Stomach smooth muscle (tissue), 2 donors: ENCODE results near the gene PRAMEF20.
"Not testable (repeated sequence)": the region's sequence is repeated elsewhere in the genome, so short reads cannot be mapped to it uniquely, and the experiment has no call there.

ENCODE experiments used
- H3K27ac ChIP-seq: one replicate; pipeline ENCODE4 v1.7.0; 2013; ENCODE audit warnings: mild to moderate bottlenecking, low read length, inconsistent platforms
- H3K27me3 ChIP-seq, 2 donors: one replicate each; pipeline ENCODE4 v1.7.0; 2013; ENCODE audit warnings: low read length in 2 of 2; ENCODE audit not compliant: insufficient read depth in 2 of 2, control insufficient read depth in 1 of 2
- H3K36me3 ChIP-seq, 2 donors: one replicate each; pipeline ENCODE4 v1.7.0; 2013; ENCODE audit warnings: low read length in 2 of 2; ENCODE audit not compliant: control insufficient read depth in 2 of 2, insufficient read depth in 2 of 2
- H3K4me1 ChIP-seq: one replicate; pipeline ENCODE4 v1.7.0; 2013; ENCODE audit warnings: low read length; ENCODE audit not compliant: control insufficient read depth, insufficient read depth
- H3K4me3 ChIP-seq, 2 donors: one replicate each; pipeline ENCODE4 v1.7.0; 2013; ENCODE audit warnings: low read length in 2 of 2
- H3K9ac ChIP-seq, 2 donors: one replicate each; pipeline ENCODE4 v1.7.0; 2013; ENCODE audit warnings: low read length in 2 of 2, mild to moderate bottlenecking in 1 of 2
- H3K9me3 ChIP-seq, 2 donors: one replicate each; pipeline ENCODE4 v1.7.0; 2013; ENCODE audit warnings: low read length in 2 of 2; ENCODE audit not compliant: control insufficient read depth in 2 of 2
- donor health status: healthy.
- donor health status: Pancreatic carcinoma.

Gene PRAMEF20

GRCh38 chr1:13430495-13430894 is 20.2 kb downstream of the PRAMEF20 start:
- Histone ChIP-seq H3K4me1 (no peaks in the 10 kb centered on the region), H3K4me3 (no peak overlapping the region), H3K27ac (no peak overlapping the region), H3K9ac (no peak overlapping the region), H3K36me3 (no peaks in the 10 kb centered on the region), H3K27me3 (peaks cover 0 to 2% of the 10 kb centered on the region in 2 donors), H3K9me3 (no peaks in the 10 kb centered on the region)

GRCh38 chr1:13432251-13432650 is 22.0 kb downstream of the PRAMEF20 start:
- no peaks in the 10 kb centered on the region for H3K9me3 ChIP-seq
- peaks cover 4 to 5% of the 10 kb centered on the region in 2 donors for H3K27me3 ChIP-seq
- H3K9ac ChIP-seq: no peak overlapping the region
- no peak overlapping the region for H3K27ac ChIP-seq
- H3K4me3 ChIP-seq: no peak overlapping the region
- H3K4me1 ChIP-seq: no peaks in the 10 kb centered on the region
- no peaks in the 10 kb centered on the region for H3K36me3 ChIP-seq

GRCh38 chr1:13433694-13434358 is 23.6 kb downstream of the PRAMEF20 start:
- H3K4me1 ChIP-seq, H3K27me3 ChIP-seq: not testable (repeated sequence)

GRCh38 chr1:13435458-13435857 is 25.2 kb downstream of the PRAMEF20 start:
- Histone ChIP-seq H3K27ac (no peak overlapping the region), H3K9me3 (no peaks in the 10 kb centered on the region), H3K4me1 (no peaks in the 10 kb centered on the region), H3K4me3 (no peak overlapping the region), H3K9ac (no peak overlapping the region), H3K27me3 (peaks cover 3 to 4% of the 10 kb centered on the region in 2 donors), H3K36me3 (no peaks in the 10 kb centered on the region)

More at GRCh38 chr1:13433694-13434358, 23.6 kb downstream of the PRAMEF20 start:
- not testable (repeated sequence) for H3K9ac ChIP-seq, H3K36me3 ChIP-seq, H3K9me3 ChIP-seq, H3K4me3 ChIP-seq, H3K27ac ChIP-seq

GRCh38 chr1:13439104-13439783 is 29.0 kb downstream of the PRAMEF20 start:
- H3K36me3 ChIP-seq, H3K9me3 ChIP-seq, H3K9ac ChIP-seq, H3K27ac ChIP-seq, H3K4me3 ChIP-seq, H3K27me3 ChIP-seq, H3K4me1 ChIP-seq: not testable (repeated sequence)

- no peaks in the 10 kb centered on the region for H3K4me1 ChIP-seq
- H3K9ac ChIP-seq: no peak overlapping the region
- H3K27me3 ChIP-seq: no peaks in the 10 kb centered on the region
- H3K4me3 ChIP-seq: no peak overlapping the region
- H3K36me3 ChIP-seq: no peaks in the 10 kb centered on the region
- no peak overlapping the region for H3K27ac ChIP-seq
- H3K9me3 ChIP-seq: no peaks in the 10 kb centered on the region
Observed at GRCh38 chr1:13443335-13443979, 33.2 kb downstream of the PRAMEF20 start.

- H3K27me3 ChIP-seq: peaks cover 0 to 3% of the 10 kb centered on the region in 2 donors
- no peak overlapping the region for H3K27ac ChIP-seq
- no peak overlapping the region for H3K4me3 ChIP-seq
- H3K36me3 ChIP-seq: no peaks in the 10 kb centered on the region
- no peaks in the 10 kb centered on the region for H3K4me1 ChIP-seq
- H3K9ac ChIP-seq: no peak overlapping the region
- H3K9me3 ChIP-seq: no peaks in the 10 kb centered on the region
Observed at GRCh38 chr1:13450204-13450603, 40.0 kb downstream of the PRAMEF20 start.

GRCh38 chr1:13451399-13451965 is 41.2 kb downstream of the PRAMEF20 start:
- peaks cover 5% of the 10 kb centered on the region in 2 donors for H3K27me3 ChIP-seq
- H3K9ac ChIP-seq: no peak overlapping the region
- no peak overlapping the region for H3K4me3 ChIP-seq
- H3K36me3 ChIP-seq: no peaks in the 10 kb centered on the region
- no peaks in the 10 kb centered on the region for H3K4me1 ChIP-seq
- H3K27ac ChIP-seq: no peak overlapping the region
- no peaks in the 10 kb centered on the region for H3K9me3 ChIP-seq

GRCh38 chr1:13456904-13457532 is 46.8 kb downstream of the PRAMEF20 start:
- Histone ChIP-seq H3K36me3 (no peaks in the 10 kb centered on the region), H3K4me3 (no peak overlapping the region), H3K4me1 (no peaks in the 10 kb centered on the region), H3K27ac (no peak overlapping the region), H3K9ac (no peak overlapping the region), H3K27me3 (peaks cover 9 to 10% of the 10 kb centered on the region in 2 donors), H3K9me3 (no peaks in the 10 kb centered on the region)

- Histone ChIP-seq H3K9me3 (no peaks in the 10 kb centered on the region), H3K4me3 (no peak overlapping the region), H3K27ac (no peak overlapping the region), H3K9ac (no peak overlapping the region), H3K4me1 (no peaks in the 10 kb centered on the region), H3K27me3 (peaks cover 4 to 10% of the 10 kb centered on the region in 2 donors), H3K36me3 (no peaks in the 10 kb centered on the region)
Observed at GRCh38 chr1:13461977-13462376, 51.7 kb downstream of the PRAMEF20 start.
